ENCODE data around the gene MICAL2.

- TF ChIP-seq CTCF (conservative IDR thresholded peaks at IDR 0.05; ENCODE audit: low read depth, low read length) (no peak), EZH2 (IDR thresholded peaks at IDR 0.05; ENCODE audit: low read length, unreplicated experiment) (no peak)
These were observed 141.5 kb downstream of the MICAL2 start for GRCh38 chr11:12251666-12252560.

All from PC-3 (cell line).